ENCODE measurements around the gene WNT11.

Gene WNT11

GRCh38 chr11:76238551-76238950, 32.2 kb upstream of the WNT11 start:
- no peak for DNase-seq (ENCODE audit: extremely low read depth in 1 of 2, low read depth in 1 of 2)

DNA sequence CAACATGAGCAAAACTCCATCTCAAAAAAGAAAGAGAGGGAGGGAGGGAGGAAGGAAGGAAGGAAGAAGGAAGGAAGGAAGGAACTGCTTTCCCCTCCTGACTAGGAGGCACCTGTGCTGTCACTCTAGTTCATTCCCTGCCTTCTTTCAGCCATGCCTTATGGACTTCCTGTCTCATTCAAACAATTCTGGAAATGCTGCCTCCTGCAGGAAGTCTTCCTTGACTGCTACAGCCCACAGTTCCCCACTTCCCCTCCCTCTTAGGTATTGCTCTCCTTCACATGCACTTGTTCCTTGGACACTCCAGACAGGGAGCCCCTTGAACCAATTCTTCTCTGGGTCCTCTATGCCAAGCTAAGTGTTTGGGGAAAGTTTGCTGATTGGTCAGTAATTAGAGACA, 31.6 kb upstream of the WNT11 start:
- DNase-seq (ENCODE audit: extremely low read depth in 1 of 2, low read depth in 1 of 2): no peak

GRCh38 chr11:76237000-76237649, 30.8 kb upstream of the WNT11 start:
- no peak for DNase-seq (ENCODE audit: extremely low read depth in 1 of 2, low read depth in 1 of 2)

GRCh38 chr11:76236092-76236999, 30.0 kb upstream of the WNT11 start:
- DNase-seq (ENCODE audit: extremely low read depth in 1 of 2, low read depth in 1 of 2): peak in 1 of 2 donors; percentile 13

DNA sequence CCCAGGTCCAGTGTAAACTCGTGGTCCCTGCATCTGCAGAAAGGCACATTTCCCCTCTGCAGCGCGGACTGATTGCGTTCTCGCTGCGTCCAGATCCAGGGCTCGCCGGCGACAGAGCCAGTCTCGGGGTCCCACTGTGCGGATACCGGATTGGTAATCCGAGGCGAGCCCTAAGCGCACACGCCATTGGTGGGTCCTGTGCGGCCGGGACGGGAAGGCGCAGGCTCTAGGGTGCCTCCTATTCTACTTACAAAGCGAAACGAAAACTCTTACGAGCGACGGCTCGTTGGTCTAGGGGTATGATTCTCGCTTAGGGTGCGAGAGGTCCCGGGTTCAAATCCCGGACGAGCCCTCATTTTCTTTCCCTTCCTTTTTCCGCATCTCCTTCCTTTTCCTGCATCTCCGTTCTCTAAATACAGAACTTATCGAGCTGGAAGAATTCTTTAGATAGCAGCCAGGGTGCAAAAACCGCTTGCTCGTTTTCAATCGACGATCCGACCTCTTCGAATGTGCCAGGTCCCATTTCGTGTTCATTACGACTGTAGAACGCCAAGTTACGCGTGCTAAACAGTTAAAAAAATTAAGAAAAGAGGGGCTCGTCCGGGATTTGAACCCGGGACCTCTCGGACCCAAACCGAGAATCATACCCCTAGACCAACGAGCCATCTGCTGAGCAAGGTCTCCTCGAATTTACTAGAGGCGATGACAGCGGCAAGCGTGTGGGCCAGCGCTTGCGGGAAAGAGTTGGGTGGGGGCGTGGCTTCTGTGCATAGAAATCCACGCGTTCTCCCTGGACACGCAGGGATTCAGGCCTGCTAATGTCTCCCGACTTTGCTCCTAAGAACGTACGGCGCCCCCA, 29.2 kb upstream of the WNT11 start:
- DNase-seq (ENCODE audit: extremely low read depth in 1 of 2, low read depth in 1 of 2): peak; percentile 64 to 78

GRCh38 chr11:76234416-76235232, 28.3 kb upstream of the WNT11 start:
- no peak for DNase-seq (ENCODE audit: extremely low read depth in 1 of 2, low read depth in 1 of 2)

DNA sequence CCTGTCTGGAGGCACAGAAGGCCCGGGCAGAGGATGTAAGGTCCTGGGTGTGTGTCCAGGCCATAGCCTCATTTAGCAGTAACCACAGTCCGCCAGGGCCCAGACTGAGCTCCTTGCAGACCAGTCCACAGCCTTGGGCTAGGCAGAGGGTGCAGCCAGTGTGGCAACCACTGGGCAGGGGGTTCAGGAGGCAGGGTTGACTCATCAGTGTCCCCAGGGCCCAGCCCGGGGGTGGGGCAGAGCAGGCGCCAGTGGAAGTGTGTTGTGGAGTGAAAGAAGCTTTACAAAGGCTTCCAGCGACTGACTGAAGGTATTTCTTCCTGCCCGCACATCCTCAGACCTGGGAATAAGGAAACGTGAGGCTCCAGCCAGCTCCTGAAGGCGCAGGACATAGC, 27.7 kb upstream of the WNT11 start:
- no peak for DNase-seq (ENCODE audit: extremely low read depth in 1 of 2, low read depth in 1 of 2)

DNA sequence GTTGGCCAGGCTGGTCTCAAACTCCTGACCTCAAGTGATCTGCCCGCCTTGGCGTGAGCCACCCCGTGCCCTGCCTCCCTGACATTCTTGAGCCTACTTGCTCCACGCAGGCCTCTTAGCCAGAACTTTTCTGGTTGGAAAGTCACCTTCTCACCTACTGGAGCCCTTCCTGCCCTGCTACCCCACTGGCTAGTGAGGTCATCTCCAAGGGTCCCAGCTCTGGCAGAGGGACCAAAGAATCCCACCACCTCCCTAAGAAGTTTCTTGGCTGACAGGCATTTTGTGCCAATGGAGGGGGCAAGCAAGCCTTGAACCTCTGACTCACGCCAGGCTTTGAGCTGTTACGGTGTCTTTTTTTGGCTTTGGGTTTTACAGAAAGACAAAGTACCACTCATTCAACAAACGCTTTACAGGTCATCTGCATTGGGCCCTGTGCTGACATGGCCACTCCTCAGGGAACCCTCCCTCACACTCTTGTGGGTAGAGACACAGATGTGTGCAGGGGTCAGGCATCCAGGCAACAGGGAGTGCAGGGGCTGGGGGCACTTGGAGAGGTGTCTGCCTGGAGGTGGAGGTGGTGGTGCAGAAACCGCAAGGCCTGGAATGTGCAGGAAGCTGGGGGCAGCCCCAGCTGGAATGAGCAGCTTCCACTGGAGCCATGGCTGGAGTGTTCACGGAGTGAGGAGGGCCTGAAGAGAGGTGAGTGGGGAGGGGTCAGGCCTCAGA, 27.1 kb upstream of the WNT11 start:
- no peak for DNase-seq (ENCODE audit: extremely low read depth in 1 of 2, low read depth in 1 of 2)

- DNase-seq (ENCODE audit: extremely low read depth in 1 of 2, low read depth in 1 of 2): no peak
Measured at GRCh38 chr11:76232026-76232665, 25.8 kb upstream of the WNT11 start.

- DNase-seq (ENCODE audit: extremely low read depth in 1 of 2, low read depth in 1 of 2): no peak
Measured at GRCh38 chr11:76231121-76231738, 24.9 kb upstream of the WNT11 start.

GRCh38 chr11:76230392-76230791, 24.1 kb upstream of the WNT11 start:
- no peak for DNase-seq (ENCODE audit: extremely low read depth in 1 of 2, low read depth in 1 of 2)

DNA sequence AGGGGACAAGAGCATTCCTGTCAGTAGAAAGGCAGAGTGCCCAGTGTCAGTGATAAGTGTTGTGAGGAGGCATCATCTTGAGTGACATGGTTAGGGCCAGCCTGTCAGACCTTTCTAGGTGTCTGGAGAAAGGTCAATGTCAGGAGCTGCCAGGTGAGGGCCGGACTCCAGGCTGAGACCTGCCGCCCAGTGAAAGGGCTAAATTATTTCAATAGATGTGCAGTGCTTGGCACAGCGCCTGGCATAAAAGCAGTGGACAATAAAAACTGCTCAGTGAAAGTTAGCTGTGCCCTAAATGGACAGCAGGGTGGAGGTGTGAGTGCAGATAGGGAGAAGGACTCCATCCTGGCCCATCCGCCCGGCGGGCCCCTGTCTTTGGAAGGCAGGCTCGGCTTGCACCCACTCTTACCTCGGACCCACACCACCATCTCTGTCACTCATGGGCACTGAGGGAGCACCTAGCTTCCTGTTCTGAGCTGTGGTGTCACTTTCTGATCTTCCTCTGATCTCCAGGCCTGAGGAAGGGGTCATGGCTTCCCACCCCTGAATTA, 23.5 kb upstream of the WNT11 start:
- DNase-seq (ENCODE audit: extremely low read depth in 1 of 2, low read depth in 1 of 2): no peak

- no peak for DNase-seq (ENCODE audit: extremely low read depth in 1 of 2, low read depth in 1 of 2)
Measured at GRCh38 chr11:76228875-76229149, 22.5 kb upstream of the WNT11 start.

DNA sequence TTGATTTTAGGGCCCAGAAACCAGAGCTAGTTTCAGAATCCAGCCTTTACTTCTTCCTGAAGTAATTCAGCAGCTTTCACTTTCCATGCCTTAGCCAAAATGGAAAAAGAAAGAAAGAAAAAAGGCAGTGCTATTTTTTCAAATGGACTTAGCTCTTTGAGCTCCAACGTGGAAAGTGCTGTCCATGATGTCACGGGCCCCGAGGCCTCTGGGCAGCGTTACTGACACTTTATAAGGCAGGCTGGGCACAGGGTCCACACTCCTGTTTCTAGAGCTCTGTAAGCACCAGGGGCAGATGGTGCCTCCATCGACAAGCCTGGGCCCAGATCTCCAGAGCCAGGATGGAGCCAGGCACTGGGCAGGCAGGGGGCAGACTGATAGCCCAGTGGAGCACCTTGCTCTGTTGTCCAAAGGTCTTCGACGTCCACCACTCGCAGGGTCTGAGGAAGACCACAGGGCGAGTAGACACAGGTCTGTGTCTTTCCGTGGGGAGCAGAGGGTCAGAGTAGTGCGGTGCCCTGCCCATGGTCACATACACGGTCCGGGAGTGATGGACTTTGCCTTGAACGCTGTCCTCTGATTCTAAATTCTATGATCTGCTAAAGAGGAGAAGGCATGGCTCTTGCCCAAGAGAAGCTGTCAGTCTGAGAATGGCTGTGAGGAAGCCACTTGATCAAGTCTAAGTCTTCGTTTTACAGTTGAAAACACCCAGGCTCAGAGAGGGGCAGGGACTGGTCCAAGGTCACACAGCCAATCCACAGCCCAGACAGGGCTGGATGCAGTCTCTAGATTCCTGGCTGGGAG, 22.0 kb upstream of the WNT11 start:
- DNase-seq (ENCODE audit: extremely low read depth in 1 of 2, low read depth in 1 of 2): no peak

DNA sequence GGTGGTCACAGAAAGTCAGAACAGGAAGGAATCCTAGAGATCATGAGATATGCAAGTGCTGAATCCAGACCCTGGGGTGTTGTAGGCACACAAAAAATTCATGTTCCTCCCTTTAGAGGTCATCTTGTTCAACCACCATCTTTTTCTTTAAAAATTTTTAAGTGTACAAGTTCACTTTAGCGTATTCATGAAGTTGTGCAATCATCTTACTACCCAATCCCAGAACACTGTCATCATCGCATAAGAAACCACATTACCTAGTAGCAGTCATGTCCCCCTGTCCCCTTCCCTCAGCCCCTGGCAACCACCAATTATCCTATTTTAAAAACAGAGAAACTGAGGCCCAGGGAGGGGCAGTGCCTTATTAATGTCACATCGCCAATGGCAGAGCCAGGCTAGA, 20.3 kb upstream of the WNT11 start:
- no peak for DNase-seq (ENCODE audit: extremely low read depth in 1 of 2, low read depth in 1 of 2)

- DNase-seq (ENCODE audit: extremely low read depth in 1 of 2, low read depth in 1 of 2): no peak
Measured at GRCh38 chr11:76225122-76225611, 18.9 kb upstream of the WNT11 start.

DNA sequence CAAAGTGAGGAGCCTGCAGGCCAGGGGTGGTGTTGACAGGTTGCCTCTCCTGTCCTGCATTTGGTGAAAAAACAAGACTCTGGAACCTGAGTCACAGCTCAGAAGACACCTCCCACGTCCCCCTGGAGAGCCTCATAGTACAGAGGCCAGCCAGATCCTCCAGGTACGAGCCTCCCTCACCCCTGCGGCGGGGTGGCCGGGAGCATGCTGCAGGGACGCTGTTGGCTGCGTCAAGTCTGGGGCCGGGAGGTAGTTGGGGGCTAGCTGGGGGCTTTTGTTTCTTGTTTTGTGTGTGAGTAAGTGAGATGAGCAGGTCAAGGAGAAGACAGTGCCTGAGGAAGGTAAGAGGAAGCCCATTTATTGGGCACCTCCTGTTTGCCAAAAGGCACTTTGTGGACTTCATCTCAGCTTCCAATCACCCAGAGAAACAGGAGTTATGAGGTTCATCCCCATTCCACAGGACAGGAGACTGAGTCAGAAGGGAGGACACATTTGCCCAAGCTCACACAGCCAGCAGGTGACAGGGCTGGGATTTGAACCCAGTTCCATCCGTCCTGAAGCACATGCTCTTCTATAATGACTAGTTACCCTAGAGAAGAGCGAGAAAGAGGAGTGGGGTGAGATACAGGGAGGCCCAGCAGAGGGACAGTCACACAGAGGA, 18.3 kb upstream of the WNT11 start:
- DNase-seq (ENCODE audit: extremely low read depth in 1 of 2, low read depth in 1 of 2): no peak
